ENCODE measurements around the gene FUT1. TPM values are rescaled to one million over a fixed set of nuclear protein-coding genes. Genes with fewer than 3 reads are reported as not detected.

Gene FUT1
- total RNA-seq, 1 experiment from 2014 or later: 30.5 TPM

- H3K9me3 Mint-ChIP-seq (ENCODE audit: unreplicated experiment): no peaks in the 10 kb centered on the region
- H3K4me3 Mint-ChIP-seq (ENCODE audit: unreplicated experiment): peak overlapping the region; percentile 92
- no peak for TF ChIP-seq CTCF (IDR thresholded peaks at IDR 0.05; ENCODE audit: insufficient read depth in 1 of 2, low read depth in 1 of 2, low read length in 1 of 2, severe bottlenecking in 1 of 2, unreplicated experiment in 1 of 2)
- H3K27me3 Mint-ChIP-seq (ENCODE audit: insufficient read depth, unreplicated experiment): no peaks in the 10 kb centered on the region
- DNase-seq: no peak
- peaks cover 26% of the 10 kb centered on the region for H3K36me3 Mint-ChIP-seq (ENCODE audit: insufficient read depth, unreplicated experiment)
- Histone ChIP-seq H3K27me3 (replicated peaks; ENCODE audit: control insufficient read depth, insufficient read depth, low read length) (no peaks in the 10 kb centered on the region), H3K4me3 (ENCODE audit: low read depth, low read length) (peak overlapping the region; percentile 15; the same call in 1 of the 2 replicates), H3K9me3 (no peaks in the 10 kb centered on the region), H3K4me1 (peaks cover 10% of the 10 kb centered on the region), H3K36me3 (ENCODE audit: control insufficient read depth, insufficient read depth, low read length) (no peaks in the 10 kb centered on the region)
- intact Hi-C loops (cut with micrococcal nuclease; ENCODE audit: unreplicated experiment): loop anchor here (1.0 kb wide), 1 partner anchor 18 kb away; no protein-coding TSS in a partner anchor
- no TSS peak for BruUV-seq (replicated peaks)
- H3K27ac Mint-ChIP-seq (ENCODE audit: unreplicated experiment): peak overlapping the region; percentile 97
- ChIA-PET CTCF (interaction anchor here (0.6 to 1.4 kb wide), 5 partner anchors 13 to 75 kb away, joined by 3 to 8 read pairs (median 5); partner anchors contain the start of gene CA11), POLR2A (interaction anchor here (0.5 to 1.0 kb wide), 6 partner anchors 12 to 485 kb away, joined by 3 to 8 read pairs (median 3); partner anchors contain the start of genes FUT2 and SPHK2)
- peaks cover 25% of the 10 kb centered on the region for H3K4me1 Mint-ChIP-seq (ENCODE audit: low read depth, unreplicated experiment)
These were observed 32.2 kb downstream of the FUT1 start for GRCh38 chr19:48720251-48720612.

- H3K4me1 ChIP-seq: peaks cover 16% of the 10 kb centered on the region
- BruUV-seq (replicated peaks): no TSS peak
- peaks cover 27% of the 10 kb centered on the region for H3K4me1 Mint-ChIP-seq (ENCODE audit: low read depth, unreplicated experiment)
These were observed 32.9 kb downstream of the FUT1 start, which contains the start of gene MAMSTR for GRCh38 chr19:48719263-48720171. MAMSTR (minus strand) TSS chr19:48719725; CDS start chr19:48719031, 694 bp downstream.

More at GRCh38 chr19:48719263-48720171, 32.9 kb downstream of the FUT1 start, which contains the start of gene MAMSTR:
- intact Hi-C loops (cut with micrococcal nuclease; ENCODE audit: unreplicated experiment): loop anchor here (1.0 kb wide), 1 partner anchor 19 kb away; no protein-coding TSS in a partner anchor
- Histone ChIP-seq H3K9me3 (no peaks in the 10 kb centered on the region), H3K27me3 (replicated peaks; ENCODE audit: control insufficient read depth, insufficient read depth, low read length) (no peaks in the 10 kb centered on the region), H3K4me3 (ENCODE audit: low read depth, low read length) (peak within 1 kb of the TSS; percentile 79), H3K36me3 (ENCODE audit: control insufficient read depth, insufficient read depth, low read length) (no peaks in the 10 kb centered on the region)
- ChIA-PET CTCF (interaction anchor here (1.3 kb wide), 1 partner anchor 20 kb away, joined by 8 read pairs; no protein-coding TSS in a partner anchor), POLR2A (no interaction called here)
- Mint-ChIP-seq H3K36me3 (ENCODE audit: insufficient read depth, unreplicated experiment) (peaks cover 27% of the 10 kb centered on the region), H3K4me3 (ENCODE audit: unreplicated experiment) (peak within 1 kb of the TSS; percentile 92), H3K27me3 (ENCODE audit: insufficient read depth, unreplicated experiment) (no peaks in the 10 kb centered on the region), H3K9me3 (ENCODE audit: unreplicated experiment) (no peaks in the 10 kb centered on the region), H3K27ac (ENCODE audit: unreplicated experiment) (peak within 1 kb of the TSS; percentile 97)
- DNase-seq: no peak
- no peak for TF ChIP-seq CTCF (IDR thresholded peaks at IDR 0.05; ENCODE audit: insufficient read depth in 1 of 2, low read depth in 1 of 2, low read length in 1 of 2, severe bottlenecking in 1 of 2, unreplicated experiment in 1 of 2)
